Hematopoietic multipotent progenitor cell treated with erythropoietin and hydrocortisone succinate and interleukin-3 and kit ligand, for 17 days (in vitro differentiated cells): Measurements from ENCODE around the gene HS3ST3B1.

ENCODE experiments used
- DNase-seq: peaks from one replicate; pipeline ENCODE4 v3.0.0-alpha.2; 2015; ENCODE audit warnings: low spot score

Gene HS3ST3B1

DNA sequence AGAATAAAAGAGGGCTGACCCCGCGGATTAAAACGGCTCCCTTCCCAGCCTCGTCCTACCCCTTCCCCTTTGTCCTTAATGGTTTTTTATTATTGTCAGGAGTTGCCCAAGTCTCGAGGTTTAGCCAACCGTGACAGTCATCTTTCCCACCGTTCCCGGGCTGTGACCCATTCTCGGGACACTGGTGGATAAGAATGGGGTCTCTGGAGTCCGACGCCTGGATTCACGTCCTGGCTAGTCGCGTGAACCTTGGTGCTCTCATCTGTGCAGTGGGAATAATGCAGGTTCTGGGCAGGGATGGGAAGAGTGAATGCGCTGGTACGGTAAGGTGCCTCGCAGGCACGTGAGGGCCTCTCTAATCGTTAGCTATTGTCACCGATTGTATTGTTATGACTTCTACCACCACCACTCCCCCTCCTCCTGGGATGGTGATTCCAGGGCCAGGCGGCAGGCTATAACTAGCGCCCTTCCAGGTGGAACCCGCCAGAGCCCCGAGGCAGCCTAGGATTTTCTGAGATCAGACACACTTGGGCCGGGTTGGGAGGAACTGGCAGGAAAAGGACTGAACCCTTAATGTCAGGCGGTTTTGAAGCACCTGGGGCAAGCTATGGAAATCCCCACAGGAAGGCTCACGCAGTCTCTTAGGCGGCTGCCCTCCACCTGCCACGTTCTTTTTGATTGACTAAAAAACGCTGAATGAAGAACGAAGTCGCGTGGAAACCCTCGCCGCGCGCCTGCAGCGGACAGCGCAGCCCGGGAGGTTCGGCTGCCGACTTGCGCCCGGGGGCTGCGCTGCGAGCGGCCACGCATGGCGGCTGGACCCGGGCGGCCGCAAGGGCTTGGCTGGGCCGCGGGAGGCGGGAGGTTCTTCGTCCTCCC is 2.7 kb downstream of the HS3ST3B1 start:
- DNase-seq = no peak

DNA sequence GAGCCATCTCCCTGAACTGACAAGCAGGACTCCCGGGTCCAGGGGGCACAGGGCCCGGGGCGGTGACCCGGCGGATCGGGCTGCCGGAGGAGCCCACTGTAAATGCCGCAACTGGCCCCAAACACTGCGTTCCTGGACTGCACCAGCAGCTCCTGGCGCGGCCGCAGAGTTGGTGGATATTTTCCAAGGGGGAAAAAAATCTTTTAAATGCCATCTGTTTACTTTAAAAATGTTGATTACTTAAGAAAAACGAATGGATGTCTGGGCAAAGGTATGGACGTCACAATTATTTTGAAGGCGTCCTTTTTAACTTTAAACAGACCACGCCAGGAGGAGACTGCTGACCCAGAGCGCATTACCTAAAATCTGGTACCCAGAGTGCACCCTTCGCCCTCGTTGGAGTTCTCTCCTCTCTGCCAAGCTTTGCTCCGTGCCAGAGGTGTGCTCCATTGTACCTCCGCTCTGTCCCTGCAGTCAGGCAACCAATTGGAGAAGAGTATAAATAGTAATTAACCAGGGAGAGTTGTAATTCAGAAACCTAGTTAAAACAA is 3.4 kb downstream of the HS3ST3B1 start:
- DNase-seq = no peak

DNA sequence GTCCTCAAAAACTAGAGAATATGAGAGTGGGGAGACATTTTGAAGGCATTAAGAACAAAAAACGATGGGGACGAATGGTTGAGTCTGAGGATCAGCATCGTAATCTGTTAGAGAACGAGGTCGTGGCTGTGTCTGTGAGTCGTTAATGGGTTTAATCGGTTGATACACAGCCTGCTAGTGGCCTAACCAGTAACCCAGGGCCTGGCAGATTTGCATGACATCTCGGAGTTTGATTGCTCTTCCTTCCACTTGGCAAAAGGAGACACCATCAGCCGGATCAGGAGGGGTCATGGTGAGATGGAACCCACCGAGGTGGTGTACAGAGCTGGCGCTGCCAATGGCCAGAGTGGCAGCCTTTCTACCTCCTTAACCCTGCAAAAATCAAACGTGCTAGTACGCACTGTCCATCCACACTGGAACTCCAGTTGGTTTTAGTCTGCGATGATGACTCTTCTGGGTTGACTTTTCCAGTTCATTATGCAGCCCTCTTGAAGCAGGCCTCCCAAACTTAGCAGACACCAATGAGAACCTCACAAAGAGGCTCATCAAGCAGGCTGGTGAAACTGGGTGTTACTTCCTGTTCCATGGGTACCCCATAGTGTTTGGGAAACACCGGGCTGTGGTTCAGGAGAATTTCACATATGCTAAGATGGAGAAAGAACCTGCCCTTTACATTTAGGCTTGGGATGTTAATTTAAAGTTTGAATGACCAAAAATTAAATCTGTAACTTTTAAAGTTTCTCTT is 4.1 kb downstream of the HS3ST3B1 start:
- DNase-seq = no peak

DNA sequence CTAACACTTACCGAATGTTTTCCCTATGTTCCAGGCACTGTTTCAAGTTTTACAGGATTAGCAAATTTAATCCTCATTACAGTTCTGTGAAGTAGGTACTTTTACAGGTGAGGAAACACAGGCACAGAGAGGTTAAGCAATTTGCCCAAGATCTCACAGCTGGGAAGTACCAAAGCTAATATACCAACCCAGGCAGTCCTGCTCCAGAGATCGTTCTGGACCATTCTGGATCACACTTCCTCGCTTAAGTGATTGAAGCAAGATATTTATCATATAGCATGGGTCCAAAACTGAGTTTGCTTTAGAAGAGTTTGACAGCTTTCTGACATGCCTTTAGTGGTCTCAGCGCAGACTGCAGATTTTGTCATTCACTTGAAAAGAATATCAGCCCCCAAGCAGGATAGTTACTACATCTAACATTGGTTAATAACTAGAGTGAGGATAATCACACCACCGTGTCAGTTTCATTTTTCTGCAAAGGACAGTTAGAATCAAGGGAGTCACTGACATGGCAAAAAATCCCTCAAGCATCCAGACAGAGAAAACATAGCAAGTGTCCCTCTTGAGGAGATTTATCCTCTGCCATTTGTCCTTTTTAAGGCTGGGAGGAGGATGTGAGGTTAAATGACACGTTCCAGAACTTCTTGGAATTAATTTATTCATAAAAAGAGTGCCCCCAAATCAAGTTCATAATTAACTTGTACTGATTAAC is 5.1 kb downstream of the HS3ST3B1 start:
- no peak for DNase-seq

DNA sequence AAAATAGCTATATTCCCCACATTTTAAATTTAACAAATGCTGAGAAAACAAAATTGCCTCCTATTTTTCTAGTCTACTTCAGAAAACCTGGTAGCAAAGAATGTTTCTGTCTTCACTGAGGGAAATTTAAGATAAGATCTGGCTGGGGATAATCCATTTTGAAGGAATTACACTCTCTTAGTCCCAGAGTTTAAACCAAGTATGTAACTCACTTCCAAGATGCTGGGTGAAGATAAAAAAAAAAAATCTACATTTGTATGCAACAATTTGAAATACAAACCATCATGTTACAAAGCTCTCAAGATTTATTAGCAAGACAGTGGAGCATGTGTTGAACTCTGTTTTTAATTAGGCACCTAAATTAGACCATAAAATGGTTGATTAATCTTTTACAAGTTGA is 5.7 kb downstream of the HS3ST3B1 start:
- no peak for DNase-seq

DNA sequence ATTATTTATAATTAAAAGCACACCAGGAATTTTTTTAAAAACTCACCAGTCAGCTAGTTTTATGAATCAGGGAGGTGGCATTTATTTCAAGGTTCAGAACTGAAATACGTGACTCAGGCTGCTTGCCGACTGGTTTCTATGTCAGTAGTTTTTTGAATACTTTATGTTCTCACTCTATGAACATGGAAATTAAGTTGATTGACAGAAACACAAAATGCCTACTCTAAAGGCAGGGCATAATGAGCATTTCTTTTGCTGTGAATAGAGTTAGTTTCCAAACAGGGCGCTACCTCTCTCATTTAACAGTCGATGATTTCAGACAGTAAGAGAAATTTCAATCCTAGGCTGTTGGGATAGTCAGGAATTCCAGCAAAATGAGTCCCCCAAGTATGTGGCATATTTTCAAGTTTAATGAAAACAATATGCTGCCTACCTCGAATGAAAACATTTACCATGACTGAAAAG is 6.7 kb downstream of the HS3ST3B1 start:
- DNase-seq = no peak

DNA sequence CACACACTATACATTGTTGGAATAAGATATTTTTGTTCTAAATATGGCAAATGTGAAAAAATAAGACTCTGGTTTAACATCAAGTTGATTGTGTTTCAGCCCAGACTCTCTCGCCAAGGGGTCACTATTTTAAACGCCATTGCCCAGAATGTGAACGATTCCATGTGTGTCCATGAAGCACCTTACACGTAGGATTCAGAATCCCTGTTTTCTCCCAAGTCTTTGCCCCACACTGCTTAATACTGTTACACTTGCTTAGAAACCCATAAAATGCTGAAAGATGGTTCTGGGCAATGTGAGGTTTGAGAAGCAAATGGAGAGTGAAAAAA is 7.7 kb downstream of the HS3ST3B1 start:
- DNase-seq = no peak

DNA sequence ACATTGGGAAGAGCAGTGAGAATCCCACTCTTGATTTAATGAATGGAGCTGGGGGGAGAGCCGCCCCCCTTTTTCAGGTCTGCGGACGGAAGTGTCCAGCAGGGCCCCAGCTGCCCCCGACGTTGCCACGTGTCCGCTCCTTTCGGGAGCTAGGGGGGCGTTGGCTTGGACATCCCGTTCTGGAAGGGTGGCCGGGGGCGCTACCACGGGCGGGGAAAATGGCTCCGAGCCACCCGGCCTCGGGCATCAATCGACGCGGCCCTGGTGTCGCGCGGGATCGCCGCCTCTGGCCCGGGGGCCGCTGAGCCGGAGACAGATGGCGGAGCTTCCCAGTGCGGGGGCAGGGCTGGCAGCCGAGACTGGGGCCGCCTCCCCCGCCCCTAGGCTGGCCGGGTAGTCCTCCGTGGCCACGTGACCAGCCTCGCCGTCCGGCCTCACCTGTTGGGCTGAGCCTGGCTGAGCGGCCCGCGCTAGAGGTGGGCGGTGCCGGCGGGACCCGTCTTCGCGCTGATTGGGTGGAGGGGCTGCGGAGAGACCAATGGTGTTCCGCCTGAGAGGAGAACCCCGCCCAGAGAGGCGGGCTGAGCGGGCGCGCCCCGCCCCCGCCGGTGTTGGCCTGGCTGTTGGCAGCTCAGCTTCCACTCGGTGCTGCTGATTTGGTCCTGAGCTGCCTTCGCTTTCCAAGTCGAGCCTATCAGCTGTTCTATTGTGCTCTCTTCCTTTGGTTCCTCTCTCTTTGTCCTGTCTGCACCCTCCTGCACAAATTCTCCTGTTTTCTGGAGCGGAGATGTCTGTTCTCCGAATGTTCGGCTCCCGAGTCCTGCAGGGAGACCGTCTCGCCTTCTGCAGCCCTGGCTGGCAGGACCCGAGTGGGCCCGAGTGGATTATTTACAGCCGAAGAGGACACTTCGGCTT is 8.3 kb downstream of the HS3ST3B1 start:
- DNase-seq = peak; percentile 48

DNA sequence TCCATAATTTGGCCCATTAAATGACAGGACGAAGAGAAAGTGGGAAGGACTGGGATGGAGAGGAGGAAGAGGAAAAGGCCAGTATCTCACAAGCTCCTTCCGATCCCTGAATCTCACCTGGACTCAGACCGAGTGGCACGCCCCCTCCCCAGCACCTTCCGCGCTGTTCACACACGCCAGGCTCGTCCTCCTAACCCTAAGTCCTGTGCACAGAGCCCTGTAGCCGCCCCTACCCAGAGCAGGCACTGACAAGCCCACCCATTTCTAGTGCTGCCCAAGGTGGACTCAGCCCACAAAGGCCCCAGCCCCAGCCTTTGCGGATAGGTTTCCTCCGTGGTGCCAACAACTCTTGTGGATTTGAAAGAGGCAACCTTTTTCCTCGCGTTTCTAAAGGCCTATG is 9.2 kb downstream of the HS3ST3B1 start:
- no peak for DNase-seq

DNA sequence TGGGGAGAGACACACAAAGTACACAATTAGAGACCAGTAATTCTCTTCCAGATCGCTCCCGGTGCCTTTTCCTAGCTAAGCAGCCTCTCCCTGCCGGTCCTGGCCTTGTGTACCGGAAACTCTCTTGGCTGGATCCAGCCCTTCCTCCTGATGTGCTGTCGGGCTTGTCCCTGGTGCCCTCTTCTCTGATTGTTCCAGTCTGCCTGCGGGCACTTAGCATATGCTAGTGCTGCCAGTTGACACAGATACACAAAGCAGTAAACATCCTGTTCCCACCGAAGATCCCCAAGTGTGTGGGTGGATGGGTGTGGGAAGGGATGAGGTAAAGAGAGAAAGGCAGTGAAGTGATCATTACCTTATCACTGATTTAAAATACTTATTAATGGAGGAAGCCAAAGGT is 9.7 kb downstream of the HS3ST3B1 start:
- no peak for DNase-seq

DNA sequence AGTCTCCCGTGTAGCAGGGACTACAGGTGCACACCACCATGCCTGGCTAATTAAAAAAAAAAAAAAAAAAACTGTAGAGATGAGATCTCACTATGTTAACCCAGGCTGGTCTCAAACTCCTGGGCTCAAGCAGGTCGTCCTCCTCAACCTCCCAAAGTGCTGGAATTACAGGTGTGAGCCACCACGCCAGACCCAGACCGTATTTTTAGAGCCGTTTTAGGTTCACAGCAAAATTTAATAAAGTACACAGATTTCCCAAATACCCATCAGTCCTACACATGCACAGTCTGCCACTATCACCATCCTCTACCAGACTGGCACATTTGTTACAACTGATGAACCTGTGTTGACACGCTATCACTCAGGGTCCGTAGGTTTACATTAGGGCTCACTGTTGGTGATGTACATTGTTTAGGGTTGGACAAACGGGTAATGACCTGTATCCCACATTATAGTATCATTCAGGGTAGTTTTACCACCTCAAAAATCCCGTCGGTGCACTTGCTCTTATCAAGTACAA is 10.4 kb downstream of the HS3ST3B1 start:
- DNase-seq = no peak

DNA sequence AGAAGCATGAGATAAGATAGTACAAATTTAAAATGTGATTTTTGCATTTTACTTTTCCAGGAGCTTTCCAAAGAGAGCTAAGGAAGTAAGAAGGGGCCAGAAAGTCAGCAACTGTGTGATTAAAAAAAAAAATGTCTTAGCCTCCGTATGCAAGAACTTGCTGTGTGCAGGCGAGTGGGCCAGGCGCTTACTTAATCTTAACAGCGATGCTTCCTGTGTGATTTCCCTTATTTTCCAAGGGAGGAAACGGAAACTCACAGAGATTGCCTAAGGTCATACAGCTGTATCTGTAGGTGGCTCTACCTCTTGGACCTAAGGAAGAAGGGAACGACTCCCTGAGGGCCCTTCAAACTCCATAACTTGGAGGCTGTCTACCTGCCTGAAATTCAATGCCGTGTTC is 11.1 kb downstream of the HS3ST3B1 start:
- DNase-seq = no peak

DNA sequence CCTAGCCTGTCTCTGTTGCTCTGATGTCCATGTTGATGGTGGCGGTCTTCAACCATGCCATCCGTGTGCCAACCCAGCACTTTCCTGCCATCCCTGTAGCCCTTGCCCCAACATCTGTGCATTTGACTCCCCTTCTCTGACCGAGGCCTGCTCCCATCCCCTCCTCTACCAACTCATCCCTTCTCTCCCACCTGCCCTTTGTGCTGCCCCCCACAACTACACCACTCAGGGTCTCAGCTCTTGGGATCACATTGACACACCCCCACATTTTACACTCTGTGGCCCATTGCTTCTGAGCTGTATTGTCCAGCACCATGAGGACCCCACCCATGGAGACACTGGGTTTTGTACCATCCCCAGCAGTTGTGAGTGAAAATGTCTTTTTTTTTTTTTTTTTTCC is 11.6 kb downstream of the HS3ST3B1 start:
- DNase-seq = no peak

DNA sequence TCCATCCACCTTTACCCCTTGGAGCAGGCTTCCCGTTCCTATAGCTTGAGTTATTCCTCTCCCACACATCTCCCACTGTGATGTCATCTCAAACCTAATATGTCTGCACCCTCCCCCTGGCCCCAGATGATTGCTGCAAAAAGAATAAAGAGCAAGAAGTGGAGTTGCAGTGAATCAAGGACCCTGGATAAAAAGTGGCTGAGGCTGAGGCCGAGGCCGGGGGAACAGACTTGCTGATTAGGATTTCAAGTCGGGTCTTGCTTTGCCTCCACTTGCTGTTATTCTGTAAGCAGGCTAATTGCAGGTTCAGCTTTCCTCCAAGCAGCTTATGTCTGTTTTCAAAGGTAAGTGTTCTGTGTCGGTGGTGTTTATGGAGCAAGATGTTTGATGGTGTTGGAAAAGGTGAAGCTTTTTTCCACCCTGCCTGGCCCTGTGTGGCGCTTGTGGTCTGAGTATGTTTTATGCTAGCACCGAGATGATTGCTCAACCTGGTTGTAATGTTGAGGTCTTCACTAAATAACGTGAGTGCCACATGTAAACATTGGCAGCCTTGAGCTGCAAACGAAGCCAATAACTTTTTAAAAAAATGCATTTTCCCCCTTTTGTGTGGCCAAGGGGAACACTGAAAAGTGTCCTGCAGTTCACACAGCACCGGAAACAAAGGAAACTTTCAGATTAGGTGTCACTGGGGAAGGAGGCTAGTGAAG is 15.4 kb downstream of the HS3ST3B1 start:
- no peak for DNase-seq

DNA sequence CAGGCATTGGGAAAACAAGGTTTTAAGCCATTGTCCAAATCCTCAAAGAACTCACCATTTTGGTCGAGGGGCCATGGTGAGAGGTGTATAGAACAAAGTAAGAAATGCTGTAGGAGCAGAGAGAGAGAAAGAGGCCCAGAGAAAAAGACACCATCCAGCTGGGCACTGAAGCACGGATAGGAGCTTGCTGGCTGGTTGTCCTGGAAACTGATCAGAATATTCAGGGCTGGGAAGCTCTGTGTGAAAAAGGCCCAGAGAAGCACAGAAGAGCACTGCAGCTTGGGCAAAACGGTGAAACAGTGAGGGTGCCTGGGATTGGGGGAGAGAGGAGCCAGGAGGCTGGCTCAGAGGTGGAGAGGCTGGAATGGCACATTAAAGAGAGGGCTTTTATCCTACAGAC is 16.5 kb downstream of the HS3ST3B1 start:
- no peak for DNase-seq

DNA sequence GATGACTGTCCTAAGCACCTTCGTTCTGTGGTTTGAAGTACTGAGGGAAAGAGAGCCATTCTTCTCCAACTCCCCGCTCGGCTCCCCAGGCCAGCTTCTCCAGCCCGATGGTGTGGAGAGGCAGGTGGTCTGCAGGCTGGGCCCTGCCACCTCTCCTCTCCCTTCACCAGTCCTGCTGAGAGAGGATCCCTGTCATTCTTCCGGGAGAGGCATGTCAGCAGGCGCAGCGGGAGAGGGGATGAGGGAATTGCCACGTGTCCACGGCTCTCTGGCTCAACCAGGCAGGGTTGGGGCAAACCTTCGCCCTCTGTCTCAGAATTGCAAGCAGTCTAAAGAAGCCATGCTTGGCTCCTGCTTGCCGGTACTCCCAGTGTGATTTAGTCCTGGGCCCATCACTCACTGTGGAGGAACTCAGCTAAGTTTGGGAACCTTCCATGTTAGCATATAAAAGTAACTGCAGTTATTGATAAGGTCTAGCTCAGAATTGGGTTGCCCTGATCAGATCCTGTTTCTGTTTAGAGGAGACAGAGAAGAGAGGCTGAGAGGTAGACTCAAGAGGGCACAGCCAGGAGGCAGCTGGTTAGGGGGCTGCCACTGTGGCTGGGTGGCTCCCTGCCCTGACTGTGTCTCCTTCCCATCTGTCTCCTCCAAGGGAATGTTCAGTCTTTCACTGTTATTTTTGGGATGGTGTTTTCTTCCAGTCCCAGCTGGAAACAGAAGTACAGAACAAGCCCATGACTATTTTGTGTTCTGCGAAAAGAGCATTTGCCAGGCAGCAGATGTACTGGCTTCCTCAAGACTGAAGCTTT is 17.4 kb downstream of the HS3ST3B1 start:
- no peak for DNase-seq

DNA sequence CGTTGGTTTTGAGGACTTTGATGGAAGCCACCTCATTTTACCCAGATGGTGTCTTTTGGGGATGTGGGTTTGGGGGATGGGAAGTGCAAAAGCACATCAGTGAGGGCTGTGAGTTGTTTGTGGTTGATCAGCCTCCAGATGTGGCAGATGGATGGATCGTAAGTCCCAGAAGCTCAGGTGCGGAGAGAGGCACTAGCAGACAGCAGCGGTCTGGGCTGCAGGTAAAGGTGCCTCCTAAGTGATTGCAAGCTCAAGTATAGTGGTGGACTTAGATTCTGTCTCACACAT is 18.0 kb downstream of the HS3ST3B1 start:
- no peak for DNase-seq

DNA sequence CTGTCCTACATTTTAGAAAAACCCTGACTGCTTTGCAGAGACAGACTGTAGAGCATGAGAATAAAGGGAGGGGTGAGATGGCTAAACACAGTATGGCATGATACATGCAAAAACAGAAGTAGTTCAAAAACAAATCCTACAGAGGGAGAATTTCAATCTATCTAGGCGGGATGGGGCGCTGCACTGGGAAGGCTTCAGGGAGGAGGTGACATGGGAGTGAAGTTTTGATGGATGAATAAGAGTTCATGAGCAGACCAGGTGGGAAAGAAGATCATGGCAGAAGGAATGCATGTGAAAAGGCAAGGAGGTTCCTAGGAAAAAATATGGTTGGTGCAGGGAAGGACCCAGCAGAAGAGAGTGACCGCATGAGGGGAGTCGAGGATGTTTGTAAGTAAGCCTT is 19.2 kb downstream of the HS3ST3B1 start:
- no peak for DNase-seq

DNA sequence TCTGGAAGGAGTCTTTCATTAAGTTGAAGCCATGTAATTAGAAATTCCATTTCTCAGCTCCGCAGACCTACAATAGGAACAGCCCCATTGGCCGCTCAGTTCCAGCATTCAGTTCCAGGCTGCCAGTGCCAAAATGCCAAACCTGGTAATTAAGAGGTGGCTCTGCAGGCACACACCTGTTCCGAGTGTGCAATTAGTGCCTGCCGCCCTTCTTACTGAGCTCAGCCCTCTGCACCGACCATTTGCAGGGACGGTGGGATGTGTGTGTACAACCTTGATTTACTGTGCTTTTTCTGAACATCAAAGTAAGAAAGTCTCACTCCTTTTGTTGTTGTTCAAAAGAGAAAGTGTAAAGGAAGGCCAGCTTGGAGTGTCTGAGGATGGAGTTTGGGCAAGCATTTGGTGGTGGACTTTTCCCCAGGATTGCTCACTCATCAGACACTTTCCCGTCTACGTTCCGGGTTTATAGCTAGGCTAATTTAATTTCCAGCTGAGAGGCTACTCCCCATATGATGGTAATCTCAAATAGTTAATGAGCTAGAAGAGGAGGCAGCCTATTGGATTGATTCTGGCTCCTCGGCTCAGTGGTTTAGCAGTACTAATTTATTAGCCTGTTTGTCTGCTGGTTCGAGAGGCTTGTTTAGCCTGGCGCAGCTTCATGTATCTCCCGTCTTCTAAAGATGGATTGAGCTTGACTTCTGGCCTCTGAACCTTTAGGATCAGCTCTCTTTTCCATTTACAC is 20.0 kb downstream of the HS3ST3B1 start:
- no peak for DNase-seq
